Muscle layer of duodenum (tissue), 2 donors: ENCODE results near the gene THADA.
"Not testable (repeated sequence)": the region's sequence is repeated elsewhere in the genome, so short reads cannot be mapped to it uniquely, and the experiment has no call there.

Experiments used
- H3K27ac ChIP-seq: one replicate; pipeline ENCODE4 v1.7.0; 2013; ENCODE audit warnings: mild to moderate bottlenecking, low read length
- H3K27me3 ChIP-seq: one replicate; pipeline ENCODE4 v1.7.0; 2013; ENCODE audit warnings: low read depth, mild to moderate bottlenecking, control low read depth, low read length
- H3K36me3 ChIP-seq, 2 donors: one replicate each; pipeline ENCODE4 v1.7.0; 2013; ENCODE audit warnings: low read length in 2 of 2, control low read depth in 1 of 2, mild to moderate bottlenecking in 1 of 2; ENCODE audit not compliant: insufficient read depth in 2 of 2, control insufficient read depth in 1 of 2
- H3K4me1 ChIP-seq, 2 donors: one replicate each; pipeline ENCODE4 v1.7.0; 2013; ENCODE audit warnings: low read length in 2 of 2, mild to moderate bottlenecking in 2 of 2, control low read depth in 1 of 2, moderate library complexity in 1 of 2; ENCODE audit not compliant: insufficient read depth in 2 of 2, control insufficient read depth in 1 of 2
- H3K4me3 ChIP-seq, 2 donors: one replicate each; pipeline ENCODE4 v1.7.0; 2013; ENCODE audit warnings: low read length in 2 of 2, low read depth in 1 of 2, mild to moderate bottlenecking in 1 of 2
- H3K9me3 ChIP-seq, 2 donors: one replicate each; pipeline ENCODE4 v1.7.0; 2013; ENCODE audit warnings: low read length in 2 of 2, control low read depth in 1 of 2, mild to moderate bottlenecking in 1 of 2; ENCODE audit not compliant: control insufficient read depth in 1 of 2
- donor health status: healthy.

Gene THADA

DNA sequence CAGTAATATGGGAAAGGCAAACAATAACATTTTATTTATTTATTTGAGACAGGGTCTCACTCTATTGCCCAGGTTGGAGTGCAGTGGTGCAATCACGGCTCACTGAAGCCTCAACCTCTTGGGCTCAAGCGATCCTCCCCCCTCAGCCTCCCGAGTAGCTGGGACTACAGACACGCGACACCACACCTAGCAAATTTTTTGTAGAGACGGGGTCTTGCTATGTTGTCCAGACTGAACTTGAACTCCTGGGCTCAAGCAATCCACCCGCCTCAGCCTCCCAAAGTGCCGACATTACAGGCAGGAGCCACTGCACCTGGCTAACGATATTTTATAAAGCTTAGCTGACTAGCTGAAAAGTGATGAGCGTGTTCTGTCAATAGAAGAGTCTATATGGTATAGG lies 23.7 kb upstream of the THADA start:
- Histone ChIP-seq H3K4me1 (no peaks in the 10 kb centered on the region), H3K36me3 (no peaks in the 10 kb centered on the region), H3K27me3 (no peaks in the 10 kb centered on the region), H3K27ac (no peak overlapping the region), H3K4me3 (no peak overlapping the region), H3K9me3 (no peaks in the 10 kb centered on the region)

DNA sequence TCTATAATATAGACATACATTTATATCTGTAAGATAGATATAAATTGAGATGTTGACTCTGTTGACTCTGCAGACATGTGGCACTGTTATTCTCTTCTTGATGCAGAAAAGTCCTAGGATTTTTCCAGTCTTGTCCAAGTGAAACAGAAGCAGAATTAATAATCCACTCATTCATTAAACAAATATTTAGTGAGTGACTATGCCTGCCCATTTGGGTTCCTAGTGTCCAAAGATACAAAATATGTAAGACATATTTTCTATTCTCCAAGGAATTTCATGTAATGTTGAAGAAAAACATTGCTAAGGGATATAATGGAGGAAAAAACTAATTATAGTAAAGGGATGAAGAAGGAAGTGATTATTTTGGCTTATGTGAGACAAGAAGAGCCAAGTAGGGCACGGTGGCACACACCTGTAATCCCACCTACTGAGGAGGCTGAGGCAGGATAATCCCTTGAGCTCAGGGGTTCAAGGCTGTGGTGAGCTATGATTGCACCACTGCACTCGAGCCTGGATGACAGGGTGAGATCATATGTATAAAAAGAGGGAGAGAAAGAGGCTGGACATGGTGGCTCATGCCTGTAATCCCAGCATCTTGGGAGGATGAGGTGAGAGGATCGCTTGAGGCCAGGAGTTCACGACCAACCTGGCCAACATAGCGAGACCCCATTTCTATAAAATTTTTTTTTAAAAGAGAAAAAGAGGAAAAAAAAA lies 21.3 kb upstream of the THADA start:
- no peaks in the 10 kb centered on the region for H3K27me3 ChIP-seq

DNA sequence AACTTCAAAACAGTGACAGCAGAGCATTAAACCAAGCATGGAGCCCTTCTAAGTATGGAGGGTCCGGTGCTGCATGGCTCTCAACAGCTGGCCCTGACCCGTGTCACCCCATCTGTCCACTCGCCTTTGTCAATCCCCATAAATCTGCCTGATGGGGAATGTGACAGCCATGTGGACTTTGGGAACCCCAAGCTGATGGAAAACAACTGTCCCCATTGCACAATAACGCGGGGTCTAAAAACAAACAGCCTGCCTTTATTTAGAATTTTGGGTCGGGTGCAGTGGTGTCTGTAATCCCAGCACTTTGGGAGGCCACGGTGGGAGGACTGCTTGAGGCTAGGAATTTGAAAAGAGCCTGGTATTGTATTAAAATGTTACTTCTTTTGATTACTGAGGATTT lies 17.1 kb upstream of the THADA start:
- Histone ChIP-seq H3K27ac (no peak overlapping the region), H3K4me3 (no peak overlapping the region), H3K9me3 (no peaks in the 10 kb centered on the region), H3K36me3 (no peaks in the 10 kb centered on the region), H3K27me3 (no peaks in the 10 kb centered on the region), H3K4me1 (peaks cover 0 to 8% of the 10 kb centered on the region in 2 donors)

More for the DNA sequence above, 21.3 kb upstream of the THADA start:
- H3K27ac ChIP-seq, result no peak overlapping the region
- peaks cover 0 to 4% of the 10 kb centered on the region in 2 donors for H3K4me1 ChIP-seq
- H3K9me3 ChIP-seq, result no peaks in the 10 kb centered on the region
- H3K36me3 ChIP-seq, result no peaks in the 10 kb centered on the region
- H3K4me3 ChIP-seq, result no peak overlapping the region

DNA sequence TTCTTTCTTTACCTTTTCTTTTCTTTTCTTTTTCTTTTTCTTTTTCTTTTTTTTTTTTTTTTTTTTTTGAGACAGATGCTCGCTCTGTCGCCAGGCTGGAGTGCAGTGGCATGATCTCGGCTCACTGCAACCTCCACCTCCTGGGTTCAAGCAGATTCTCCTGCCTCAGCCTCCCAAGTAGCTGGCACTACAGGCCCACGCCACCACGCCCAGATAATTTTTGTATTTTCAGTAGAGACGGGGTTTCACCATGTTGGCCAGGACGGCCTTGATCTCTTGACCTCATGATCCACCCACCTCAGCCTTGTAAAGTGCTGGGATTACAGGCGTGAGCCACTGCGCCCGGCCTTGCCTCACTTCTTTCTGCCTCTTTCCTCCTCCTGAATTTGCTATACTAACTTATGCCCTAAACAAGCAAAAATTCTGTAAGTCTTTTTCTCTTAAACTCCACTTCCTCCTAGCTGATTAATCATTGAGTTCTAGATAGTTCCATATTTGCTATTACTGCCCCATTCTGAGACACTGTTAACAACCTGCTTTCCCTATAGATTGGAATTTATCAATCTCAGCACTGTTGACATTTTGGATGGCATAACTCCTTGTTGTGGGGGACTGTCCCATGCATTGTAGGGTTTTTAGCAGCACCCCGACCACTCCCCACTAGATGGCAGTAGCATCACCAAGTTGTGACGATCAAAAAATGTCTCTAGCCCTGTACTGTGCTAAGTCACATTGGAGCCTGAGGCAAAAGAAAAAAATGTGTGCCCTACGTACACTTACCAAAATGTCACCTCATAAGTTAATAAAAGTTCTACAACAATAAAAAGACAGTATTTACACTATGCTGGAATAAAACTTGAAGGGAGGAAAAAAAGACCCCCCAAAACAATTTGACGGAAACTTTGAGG lies 16.4 kb upstream of the THADA start:
- Histone ChIP-seq H3K27ac (no peak overlapping the region), H3K36me3 (no peaks in the 10 kb centered on the region), H3K9me3 (no peaks in the 10 kb centered on the region), H3K4me3 (no peak overlapping the region), H3K4me1 (peaks cover 0 to 8% of the 10 kb centered on the region in 2 donors), H3K27me3 (no peaks in the 10 kb centered on the region)

DNA sequence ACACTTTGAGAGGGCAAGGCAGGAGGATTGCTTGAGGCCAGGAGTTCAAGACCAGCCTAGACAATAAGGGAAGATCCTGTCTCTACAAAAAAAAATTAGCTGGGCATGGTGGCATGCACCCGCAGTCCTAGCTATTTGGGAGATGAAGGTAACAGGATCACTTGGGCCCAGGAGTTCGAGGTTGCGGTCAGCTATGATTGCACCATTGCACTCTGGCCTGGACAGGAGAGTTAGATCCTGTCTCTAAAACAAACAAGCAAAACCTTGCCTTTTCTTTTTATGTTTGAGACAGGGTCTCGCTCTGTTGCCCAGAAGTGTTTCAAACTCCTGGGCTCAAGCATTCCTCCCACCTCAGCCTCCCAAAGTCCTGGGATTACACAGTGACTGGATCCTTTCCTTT lies 14.5 kb upstream of the THADA start:
- Histone ChIP-seq H3K27me3 (no peaks in the 10 kb centered on the region), H3K36me3 (no peaks in the 10 kb centered on the region), H3K4me3 (no peak overlapping the region), H3K4me1 (peaks cover 0 to 8% of the 10 kb centered on the region in 2 donors), H3K27ac (no peak overlapping the region), H3K9me3 (no peaks in the 10 kb centered on the region)

DNA sequence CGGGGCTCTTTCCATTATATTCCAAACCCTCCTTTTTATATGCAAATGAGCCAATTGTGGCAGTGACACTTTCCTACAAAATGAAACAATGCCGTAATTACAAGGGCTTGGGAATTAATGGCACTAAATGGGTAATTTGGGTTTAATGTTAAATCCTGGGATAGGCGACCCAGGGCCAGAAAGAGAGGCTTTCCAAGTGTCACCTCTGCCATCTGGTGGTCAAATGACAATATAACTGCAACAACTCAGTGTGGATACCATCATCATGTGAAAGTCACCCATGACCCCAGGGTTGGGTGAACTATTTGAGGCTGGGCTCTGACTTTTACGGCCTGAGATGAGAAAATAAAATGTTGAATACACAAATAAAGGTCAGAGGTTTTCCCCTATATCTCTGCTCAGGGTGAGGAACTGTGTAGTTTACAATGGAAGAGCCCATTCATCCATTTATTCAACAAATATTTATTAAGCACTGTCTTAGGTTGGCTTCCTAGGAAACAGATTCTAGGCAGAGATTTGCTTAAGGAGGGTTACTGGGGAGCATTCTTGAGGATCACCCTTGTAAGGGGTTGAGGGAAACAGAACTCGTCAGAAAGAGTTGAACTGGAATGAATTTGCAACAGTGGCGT lies 13.6 kb upstream of the THADA start:
- Histone ChIP-seq H3K27me3 (no peaks in the 10 kb centered on the region), H3K4me3 (no peak overlapping the region), H3K27ac (no peak overlapping the region), H3K36me3 (no peaks in the 10 kb centered on the region), H3K9me3 (no peaks in the 10 kb centered on the region), H3K4me1 (peaks cover 0 to 8% of the 10 kb centered on the region in 2 donors)

DNA sequence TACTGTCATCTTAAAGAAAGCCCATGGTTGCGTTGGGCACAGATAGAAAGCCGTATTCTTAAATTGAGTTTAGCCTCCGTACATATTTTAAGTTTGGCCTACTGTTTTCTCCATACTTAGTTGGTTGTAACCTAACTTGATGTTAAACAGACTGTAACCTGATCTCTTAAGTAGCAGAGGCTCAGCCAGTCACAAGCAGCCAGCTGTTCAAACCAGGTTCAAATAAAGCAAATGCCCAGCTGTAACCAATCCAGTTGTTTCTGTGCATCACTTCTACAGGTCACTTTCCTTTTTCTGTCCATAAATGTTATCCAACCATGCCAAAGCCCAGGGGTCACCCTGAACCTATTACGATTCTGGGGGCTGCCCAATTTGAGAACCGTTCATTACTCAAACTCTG lies 10.0 kb upstream of the THADA start:
- Histone ChIP-seq H3K27me3 (no peaks in the 10 kb centered on the region), H3K36me3 (no peaks in the 10 kb centered on the region), H3K4me3 (no peak overlapping the region), H3K9me3 (no peaks in the 10 kb centered on the region), H3K4me1 (peaks cover 0 to 4% of the 10 kb centered on the region in 2 donors), H3K27ac (no peak overlapping the region)

DNA sequence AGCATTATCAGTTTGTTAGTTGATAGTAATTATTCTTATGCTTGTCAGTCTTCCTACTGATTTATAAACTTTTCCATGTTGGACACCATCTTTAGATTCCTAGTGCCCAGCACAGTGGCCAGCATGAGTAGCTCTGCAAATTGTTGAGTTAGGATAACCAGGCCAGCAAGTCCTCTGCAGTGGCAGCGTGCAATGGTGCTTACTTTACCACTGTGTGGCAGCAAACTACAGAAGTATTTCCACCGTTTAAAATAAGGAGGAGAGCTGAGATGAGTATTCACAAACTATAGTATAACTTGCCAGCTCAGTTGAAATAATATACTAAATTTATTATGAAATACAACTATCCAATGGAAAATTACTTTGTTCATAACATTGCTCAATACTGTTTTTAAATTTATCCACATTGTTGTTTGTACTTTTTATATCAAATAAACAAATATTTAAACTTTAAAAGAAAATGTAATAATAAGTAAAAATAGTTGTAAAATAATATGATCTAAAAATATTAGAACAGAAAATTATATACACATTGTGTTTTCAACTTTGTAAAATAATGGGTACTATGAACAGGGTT lies 9.3 kb upstream of the THADA start:
- Histone ChIP-seq H3K27ac (no peak overlapping the region), H3K36me3 (no peaks in the 10 kb centered on the region), H3K9me3 (no peaks in the 10 kb centered on the region), H3K4me1 (peaks cover 0 to 4% of the 10 kb centered on the region in 2 donors), H3K4me3 (no peak overlapping the region), H3K27me3 (no peaks in the 10 kb centered on the region)

DNA sequence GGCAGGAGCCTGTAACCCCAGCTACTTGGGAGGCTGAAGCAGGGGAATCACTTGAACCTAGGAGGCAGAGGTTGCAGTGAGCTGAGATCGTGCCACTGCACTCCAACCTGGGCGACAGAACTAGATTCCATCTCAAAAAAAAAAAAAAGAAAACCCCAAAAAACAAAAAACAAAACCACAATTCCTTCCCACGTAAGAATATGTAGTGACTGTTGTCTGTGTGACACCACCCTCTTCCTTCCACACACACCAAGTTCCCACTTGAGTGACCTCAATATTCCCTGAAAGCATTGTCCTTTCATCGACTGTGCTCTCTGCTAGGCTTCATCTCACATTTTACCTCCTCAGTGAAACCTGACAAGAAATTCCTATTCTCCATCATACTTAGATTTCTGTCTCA lies 8.8 kb upstream of the THADA start:
- Histone ChIP-seq H3K36me3 (no peaks in the 10 kb centered on the region), H3K9me3 (no peaks in the 10 kb centered on the region), H3K27me3 (no peaks in the 10 kb centered on the region), H3K4me1 (peaks cover 0 to 4% of the 10 kb centered on the region in 2 donors), H3K27ac (no peak overlapping the region), H3K4me3 (no peak overlapping the region)

DNA sequence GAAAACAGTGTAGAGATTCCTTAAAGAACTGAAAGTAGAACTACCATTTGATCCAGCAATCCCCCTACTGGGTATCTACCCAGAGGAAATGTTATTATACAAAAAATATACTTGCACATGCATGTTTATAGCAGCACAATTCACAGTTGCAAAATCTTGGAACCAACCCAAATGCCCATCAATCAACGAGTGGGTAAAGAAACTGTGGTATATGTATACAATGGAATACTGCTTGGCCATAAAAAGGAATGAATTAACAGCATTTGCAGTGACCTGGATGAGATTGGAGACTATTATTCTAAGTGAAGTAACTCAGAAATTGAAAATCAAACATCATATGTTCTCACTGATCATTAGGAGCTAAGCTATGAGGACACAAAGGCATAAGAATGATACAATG lies 4.8 kb upstream of the THADA start:
- H3K27me3 ChIP-seq, H3K36me3 ChIP-seq, H3K4me1 ChIP-seq, H3K4me3 ChIP-seq, H3K9me3 ChIP-seq, H3K27ac ChIP-seq: not testable (repeated sequence)

DNA sequence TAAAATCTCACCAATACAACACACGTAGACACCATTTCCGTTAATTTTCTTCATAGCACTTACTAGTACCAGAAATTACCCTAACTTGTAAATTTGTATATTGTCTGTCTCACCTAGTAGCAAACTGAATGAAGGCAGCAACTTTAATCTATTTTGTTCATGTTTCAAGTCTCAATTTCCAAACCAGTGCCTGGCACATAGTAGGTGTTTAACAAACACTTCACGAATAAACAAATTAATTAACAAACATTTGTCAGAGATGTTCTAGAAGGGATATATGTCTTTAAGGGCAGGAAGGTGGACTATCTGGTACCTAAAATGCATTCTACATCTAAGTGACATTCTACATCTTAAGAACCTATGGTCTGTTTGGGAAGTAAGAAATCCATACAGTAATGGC lies 963 bp downstream of the THADA start:
- peak overlapping the region; percentile 82 to 91 for H3K4me3 ChIP-seq
- no peaks in the 10 kb centered on the region for H3K9me3 ChIP-seq
- no peak overlapping the region for H3K27ac ChIP-seq
- H3K27me3 ChIP-seq, result no peaks in the 10 kb centered on the region
- H3K36me3 ChIP-seq, result peaks cover 4 to 17% of the 10 kb centered on the region in 2 donors
- H3K4me1 ChIP-seq, result peaks cover 0 to 12% of the 10 kb centered on the region in 2 donors
